ENCODE data around the gene CARD18.

Gene CARD18

DNA sequence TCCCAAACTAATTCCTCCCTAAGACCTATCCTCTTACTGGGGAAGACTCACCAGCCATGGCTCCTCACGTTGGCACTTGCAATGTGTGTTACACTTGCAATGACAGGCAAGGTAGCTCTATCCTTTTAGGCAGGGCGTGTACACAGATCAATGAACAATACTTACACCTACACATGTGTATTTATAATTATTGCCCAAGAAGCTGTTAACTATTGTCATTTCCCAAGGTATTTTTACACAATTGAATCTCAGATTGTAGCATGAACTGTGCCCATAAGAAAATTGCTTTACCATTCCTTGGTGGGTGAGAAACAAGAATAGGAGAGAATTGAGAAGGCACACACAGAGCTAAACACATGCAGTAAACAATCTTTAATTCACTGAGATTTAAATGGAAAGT is at the start of gene CARD18:
TSS of gene CARD18 (minus strand) at position 101 of the 400 bp plus-strand sequence. CDS start at position 58, 43 bp downstream.
- DNase-seq (ENCODE audit: low read depth) = no peak

DNA sequence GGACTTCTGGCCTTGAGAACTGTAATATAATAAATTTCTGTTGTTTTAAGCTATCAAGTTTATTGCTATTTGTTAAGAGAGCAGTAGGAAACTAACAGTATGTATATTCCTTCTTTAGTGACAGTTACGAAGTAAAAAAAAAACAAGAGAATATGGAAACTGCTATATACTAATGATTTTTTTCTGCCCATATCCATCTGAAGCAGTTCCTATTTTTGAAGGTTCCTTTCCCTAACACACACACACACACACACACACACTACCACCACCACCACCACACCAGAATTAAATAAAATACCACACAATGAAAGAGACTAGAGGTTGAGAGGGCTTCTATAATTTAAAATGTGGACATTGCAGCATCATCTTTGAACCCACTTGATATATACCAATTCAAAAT is 44.4 kb upstream of the CARD18 start:
- no peak for DNase-seq (ENCODE audit: low read depth)

DNA sequence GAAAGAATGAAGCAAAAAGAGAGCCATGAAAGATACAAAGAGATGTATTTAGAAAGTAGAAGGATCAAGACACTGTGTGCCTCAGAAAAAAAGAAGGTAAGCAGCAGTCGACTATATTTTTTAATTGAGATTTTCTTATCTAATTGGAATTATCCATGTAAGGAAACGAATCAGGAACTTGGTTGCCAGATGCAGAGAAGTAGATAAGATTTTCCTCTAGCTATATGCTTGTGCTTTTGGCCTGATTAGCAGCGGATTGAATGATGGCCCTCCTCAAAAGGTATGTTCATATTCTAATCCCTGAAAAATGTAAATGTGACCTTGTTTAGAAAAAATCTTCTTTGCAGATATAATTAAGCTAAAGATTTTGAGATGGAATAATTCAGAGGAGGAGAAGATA is 43.9 kb upstream of the CARD18 start:
- DNase-seq (ENCODE audit: low read depth) = no peak

- DNase-seq (ENCODE audit: low read depth) = no peak
These were observed 42.0 kb upstream of the CARD18 start for GRCh38 chr11:105181521-105181920.

DNA sequence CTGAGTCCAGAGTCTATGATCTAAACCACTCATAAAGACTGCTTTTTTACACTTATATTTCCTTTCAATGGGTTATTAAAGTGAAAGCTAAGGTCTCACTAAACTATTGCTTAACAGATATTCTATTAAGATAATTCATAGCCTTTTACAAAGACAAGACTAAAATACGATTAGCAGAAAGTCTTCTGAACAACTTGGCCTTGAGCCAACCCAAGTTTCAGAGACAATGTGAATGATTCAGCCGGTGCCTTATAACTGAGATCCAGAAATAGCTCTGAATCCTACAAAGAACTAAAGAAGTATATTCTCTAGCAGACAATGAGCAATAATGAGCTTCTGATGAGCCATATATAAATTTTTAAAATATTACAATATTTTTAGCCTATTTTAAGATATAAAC is 41.5 kb upstream of the CARD18 start:
- DNase-seq (ENCODE audit: low read depth) = peak; percentile 55

GRCh38 chr11:105179542-105180278 is 40.1 kb upstream of the CARD18 start:
- DNase-seq (ENCODE audit: low read depth) = no peak

- peak; percentile 71 for DNase-seq (ENCODE audit: low read depth)
These were observed 38.1 kb upstream of the CARD18 start for GRCh38 chr11:105177658-105178057.

DNA sequence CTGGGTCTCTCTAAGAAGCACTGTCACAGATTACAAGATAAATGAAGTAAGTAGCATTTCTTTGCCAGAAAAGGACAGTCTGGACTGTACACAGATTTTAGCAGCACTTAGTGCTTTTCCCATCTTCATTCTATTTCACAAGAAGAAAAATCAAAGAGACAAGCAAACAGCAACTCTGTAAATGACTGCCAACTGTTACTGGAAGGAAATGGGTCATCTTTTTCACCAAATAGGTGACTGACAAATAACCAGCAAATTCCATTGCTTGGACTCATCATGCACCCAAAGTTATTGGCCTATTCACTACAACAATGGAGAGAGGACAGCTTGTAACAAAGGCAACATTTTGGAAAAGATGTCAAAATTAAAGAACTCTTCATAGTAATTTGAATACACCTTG is 28.9 kb upstream of the CARD18 start:
- DNase-seq (ENCODE audit: low read depth) = peak; percentile 69

DNA sequence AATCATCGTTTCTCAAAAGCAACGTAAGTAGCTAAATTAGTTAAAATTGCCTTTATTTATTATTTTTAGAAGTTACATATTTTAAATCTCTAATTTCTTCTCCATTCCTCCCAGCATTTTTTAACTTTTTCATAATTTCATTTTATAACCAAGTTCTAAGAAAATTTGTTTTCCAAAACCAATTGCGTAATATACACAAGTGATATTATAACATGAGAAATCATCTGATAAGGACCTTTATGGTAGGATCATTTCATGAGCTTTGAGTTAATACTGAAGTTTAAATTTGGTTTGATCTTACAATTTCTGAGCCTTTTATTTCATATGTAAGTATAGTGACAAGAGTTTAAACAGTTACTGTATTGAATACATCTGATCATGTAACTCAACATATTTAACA is 27.7 kb upstream of the CARD18 start:
- no peak for DNase-seq (ENCODE audit: low read depth)

DNA sequence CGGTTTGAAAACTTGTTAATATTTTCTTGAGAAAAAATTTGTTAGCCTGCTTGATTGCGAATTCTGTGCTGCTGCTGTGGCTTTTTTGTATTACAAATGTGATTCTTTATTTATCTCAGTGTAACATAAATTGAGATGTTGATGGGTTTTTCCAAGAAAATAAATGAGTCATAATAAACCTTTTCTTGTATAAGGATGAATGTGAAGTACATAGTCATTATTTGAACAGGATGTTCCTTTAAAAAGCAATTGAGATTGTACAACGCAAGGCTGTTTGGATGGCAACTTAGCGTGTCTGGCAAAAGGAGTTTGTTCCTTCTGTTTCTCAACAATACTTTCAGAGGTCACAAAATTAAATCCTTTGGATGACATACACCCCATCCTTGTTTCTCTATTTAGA is 24.6 kb upstream of the CARD18 start:
- no peak for DNase-seq (ENCODE audit: low read depth)

- no peak for DNase-seq (ENCODE audit: low read depth)
These were observed 22.9 kb upstream of the CARD18 start for GRCh38 chr11:105162506-105162905.

GRCh38 chr11:105158436-105158835 is 18.9 kb upstream of the CARD18 start:
- no peak for DNase-seq (ENCODE audit: low read depth)

GRCh38 chr11:105156720-105157119 is 17.2 kb upstream of the CARD18 start:
- no peak for DNase-seq (ENCODE audit: low read depth)

DNA sequence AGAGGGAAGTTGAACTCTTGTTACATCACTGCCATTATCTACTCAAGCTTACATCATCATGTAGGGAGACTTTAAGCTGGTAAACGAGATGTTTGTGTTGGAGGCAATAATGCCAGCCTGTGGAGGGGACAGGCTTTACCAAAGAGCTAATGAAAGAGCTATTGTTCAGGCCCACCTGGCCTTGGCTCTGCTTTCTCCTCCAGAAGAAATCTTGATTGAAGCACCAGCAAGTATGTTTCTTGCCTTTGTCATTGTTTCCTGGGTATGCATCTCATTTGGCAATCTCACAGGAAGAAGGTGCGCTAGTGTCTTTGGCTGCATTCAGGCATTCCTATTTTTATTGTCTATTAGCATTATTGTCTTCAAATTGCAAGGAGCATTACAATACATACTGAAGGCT is 16.7 kb upstream of the CARD18 start:
- no peak for DNase-seq (ENCODE audit: low read depth)

- DNase-seq (ENCODE audit: low read depth) = no peak
These were observed 16.1 kb upstream of the CARD18 start for GRCh38 chr11:105155679-105156078.

- DNase-seq (ENCODE audit: low read depth) = no peak
These were observed 13.8 kb upstream of the CARD18 start for GRCh38 chr11:105153392-105153791.

- no peak for DNase-seq (ENCODE audit: low read depth)
These were observed 13.0 kb upstream of the CARD18 start for GRCh38 chr11:105152560-105152959.

- peak; percentile 78 for DNase-seq (ENCODE audit: low read depth)
These were observed 12.5 kb upstream of the CARD18 start for GRCh38 chr11:105152021-105152512.

- no peak for DNase-seq (ENCODE audit: low read depth)
These were observed 9.9 kb upstream of the CARD18 start for GRCh38 chr11:105149477-105149876.

DNA sequence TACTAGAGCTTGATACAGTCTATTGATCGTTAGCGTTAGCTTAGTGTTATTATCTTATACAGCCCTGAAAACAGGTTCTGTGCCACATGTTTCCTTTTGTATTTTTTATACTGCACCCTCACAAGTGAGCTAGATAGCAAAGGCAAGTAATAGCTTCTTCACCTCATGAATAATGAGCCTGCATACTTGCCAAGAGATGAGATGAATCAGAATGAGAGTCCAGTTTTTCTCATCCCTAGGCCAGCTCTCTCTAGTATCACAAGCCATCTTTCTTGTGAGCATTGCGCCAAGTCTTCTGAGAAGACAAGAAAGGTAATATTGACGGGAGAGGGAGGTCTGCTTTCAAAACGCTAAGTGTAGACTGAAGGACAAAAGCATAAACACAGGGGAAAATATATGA is 8.7 kb upstream of the CARD18 start:
- peak; percentile 51 for DNase-seq (ENCODE audit: low read depth)

DNA sequence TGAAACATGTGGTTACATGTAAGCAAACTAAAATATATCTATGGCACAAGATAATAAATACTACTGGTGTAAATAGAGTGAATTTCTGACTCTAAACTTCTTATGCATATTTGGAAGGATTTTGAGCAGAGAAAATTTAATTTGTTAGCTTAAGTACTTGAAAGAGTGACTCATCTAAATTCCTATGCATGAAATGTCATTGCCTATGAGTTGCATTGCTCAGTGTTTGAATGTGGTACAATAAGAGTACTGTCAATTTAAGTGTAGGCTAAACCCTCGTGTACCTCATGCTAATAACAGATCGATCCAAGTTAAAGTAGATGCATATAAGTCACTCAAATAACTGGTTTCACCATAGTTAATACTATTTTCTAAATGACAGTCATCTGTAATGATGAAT is 5.3 kb upstream of the CARD18 start:
- peak; percentile 79 for DNase-seq (ENCODE audit: low read depth)

DNA sequence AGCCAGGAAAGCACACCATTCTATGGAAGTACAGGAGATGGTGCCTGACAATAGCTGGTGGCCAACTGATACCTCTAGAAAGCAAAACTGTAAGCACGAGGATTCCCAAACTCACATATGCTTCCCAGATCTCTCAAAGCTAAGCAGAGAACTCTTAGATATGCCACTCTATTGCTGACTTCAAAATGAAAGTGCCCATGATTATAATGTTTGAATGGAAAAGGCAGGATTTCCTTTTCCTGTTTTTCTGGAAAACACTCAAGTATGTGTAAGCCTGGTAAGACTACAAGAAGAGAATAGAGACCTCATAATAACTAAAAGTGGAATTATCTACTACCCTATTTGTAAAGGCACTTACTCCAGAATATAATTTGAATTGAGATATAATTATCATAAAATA is 2.6 kb upstream of the CARD18 start:
- no peak for DNase-seq (ENCODE audit: low read depth)

DNA sequence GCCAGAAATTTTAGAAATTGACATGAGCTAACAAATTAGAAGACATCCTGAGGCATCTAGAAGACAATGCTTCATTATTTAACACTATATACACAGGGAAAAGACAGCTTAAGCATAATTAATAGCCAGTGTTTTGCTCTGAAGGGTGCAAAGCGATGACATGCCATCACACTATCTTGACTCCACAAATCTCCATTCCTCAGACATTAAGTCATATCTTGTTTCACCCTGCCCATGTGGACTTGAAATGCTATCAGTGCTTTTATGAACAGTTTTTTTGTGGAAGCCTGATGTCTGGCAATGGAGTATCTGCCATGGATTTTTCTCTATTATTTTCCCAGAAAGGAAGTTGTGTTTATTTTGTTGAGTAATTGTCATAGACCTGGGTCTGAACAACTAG is 2.3 kb downstream of the CARD18 start:
- DNase-seq (ENCODE audit: low read depth) = peak; percentile 15

- DNase-seq (ENCODE audit: low read depth) = no peak
These were observed 3.7 kb downstream of the CARD18 start for GRCh38 chr11:105135883-105136282.

Data from ELR (cell line).